NCI-H526 (cell line): ENCODE results near the gene TTC27.
A peak's percentile ranks its signal among the peaks of the same experiment; 100 is the strongest.

Experiments used
- DNase-seq, 2 experiments: peaks; one replicate each; lab custom pipeline; 2025; lab: John Stamatoyannopoulos, UW

TTC27 gene

GRCh38 chr2:32668254-32668653 is 40.4 kb downstream of the TTC27 start:
- no peak for DNase-seq

DNA sequence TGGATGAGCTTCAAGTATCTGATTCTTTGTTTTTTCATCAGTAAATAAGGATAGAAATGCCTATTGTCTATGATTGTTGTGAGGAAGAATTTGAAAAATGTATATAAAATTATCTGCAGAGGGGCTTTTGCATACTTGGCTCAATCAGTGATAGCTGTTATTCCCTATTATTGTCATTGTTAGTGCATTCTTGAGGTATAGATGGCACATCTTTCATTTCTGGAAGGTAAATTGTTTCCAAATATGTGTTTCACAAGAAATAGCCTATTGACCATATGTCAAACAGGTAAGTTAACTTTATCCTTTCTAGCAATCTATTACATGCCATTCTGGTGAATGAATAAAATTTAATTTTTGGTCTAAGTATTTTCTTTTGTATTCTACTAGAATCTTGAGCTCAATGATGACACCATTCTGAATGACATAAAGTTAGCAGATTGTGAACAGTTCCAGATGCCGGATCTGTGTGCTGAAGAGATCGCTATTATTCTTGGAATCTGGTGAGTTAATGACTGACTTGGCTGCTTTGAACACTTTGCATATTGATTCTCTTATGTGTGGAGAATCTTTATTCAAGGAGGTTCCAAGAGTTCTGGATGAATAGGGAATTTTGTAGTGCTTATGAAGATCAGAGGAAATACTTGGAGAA is 44.2 kb downstream of the TTC27 start:
- DNase-seq = no peak

DNA sequence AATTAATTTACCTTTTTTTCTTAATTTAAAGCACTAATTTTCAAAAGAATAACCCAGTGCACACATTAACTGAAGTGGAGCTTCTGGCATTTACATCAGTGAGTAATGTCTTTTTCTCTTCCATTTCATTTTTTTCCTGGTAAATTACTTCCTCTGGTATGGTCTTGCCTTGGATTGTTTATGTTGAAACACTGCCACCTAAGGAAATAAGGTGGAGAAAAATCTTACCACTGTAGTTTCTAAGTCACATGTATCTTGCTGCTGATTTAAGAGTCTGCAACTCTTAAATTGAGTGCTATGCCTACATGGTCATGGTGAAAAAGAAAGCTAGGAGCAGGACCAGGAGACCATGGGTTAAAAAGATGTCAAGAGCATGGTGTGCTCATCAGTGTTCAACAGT is 51.0 kb downstream of the TTC27 start:
- no peak for DNase-seq

DNA sequence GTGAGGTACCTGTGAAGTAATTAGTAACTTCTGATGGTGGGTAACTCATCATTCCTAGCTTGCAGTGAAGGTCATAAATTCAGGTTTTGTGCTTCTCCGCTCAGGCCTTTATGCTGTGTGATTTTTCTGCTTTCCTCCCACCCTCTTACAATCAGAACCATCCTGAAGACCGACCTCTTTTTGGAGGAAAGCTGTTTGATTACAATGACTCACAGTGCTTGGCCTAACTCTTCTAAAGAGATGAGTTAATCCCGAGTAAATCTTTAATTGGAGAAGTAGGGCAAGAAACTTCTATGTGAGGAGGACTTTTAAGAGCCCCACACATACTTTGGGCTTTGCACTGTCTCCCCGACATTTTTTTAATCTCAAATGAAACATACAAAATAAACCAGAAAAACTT is 53.1 kb downstream of the TTC27 start:
- no peak for DNase-seq

DNA sequence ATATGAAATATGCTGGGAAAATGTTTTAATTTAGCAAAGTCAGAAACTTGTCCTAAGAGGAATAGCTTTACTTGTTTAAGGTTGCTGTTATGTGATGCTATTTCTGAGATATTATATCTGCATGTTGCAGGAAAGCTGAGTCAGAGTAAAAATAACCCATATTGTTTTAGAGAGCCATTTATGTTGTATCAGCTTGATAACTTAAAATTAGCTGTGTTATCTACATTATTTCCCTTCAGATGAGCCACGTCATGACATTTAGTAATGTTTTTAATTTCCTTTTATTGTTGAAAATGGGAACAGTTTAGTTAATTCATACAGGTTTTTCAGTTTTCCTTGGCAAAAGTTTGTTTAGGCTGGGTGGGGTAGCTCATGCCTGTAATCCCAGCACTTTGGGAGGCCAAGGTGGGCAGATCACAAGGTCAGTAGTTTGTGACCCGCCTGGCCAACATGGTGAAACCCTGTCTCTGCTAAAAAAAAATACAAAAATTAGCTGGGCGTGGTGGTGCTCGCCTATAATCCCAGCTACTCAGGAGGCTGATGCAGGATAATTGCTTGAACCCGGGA is 55.8 kb downstream of the TTC27 start:
- no peak for DNase-seq

DNA sequence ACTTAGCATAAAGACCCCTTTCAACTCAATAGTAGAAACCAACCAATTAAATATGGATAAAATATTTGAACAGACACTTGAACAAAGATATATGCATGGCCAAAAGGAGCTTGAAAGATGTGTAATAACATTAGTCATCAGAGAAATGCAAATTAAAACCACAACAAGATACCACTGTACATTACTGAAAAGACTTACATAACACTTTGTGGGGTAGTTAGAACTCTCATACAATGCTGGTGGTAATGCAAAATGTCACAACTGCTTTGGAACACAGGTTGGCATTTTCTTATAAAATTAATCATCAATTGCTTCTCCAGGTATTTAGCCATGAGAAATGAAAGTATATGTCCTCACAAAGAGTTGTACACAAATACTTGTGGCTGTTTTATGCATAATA is 60.7 kb downstream of the TTC27 start:
- no peak for DNase-seq

GRCh38 chr2:32691678-32692077 is 63.8 kb downstream of the TTC27 start:
- DNase-seq = no peak

GRCh38 chr2:32696439-32696838 is 68.6 kb downstream of the TTC27 start:
- peak; percentile 47 to 53 for DNase-seq

GRCh38 chr2:32697156-32697555 is 69.3 kb downstream of the TTC27 start:
- DNase-seq = no peak

GRCh38 chr2:32699151-32699550 is 71.3 kb downstream of the TTC27 start:
- no peak for DNase-seq

- no peak for DNase-seq
Measured at GRCh38 chr2:32701806-32702205, 74.0 kb downstream of the TTC27 start.

DNA sequence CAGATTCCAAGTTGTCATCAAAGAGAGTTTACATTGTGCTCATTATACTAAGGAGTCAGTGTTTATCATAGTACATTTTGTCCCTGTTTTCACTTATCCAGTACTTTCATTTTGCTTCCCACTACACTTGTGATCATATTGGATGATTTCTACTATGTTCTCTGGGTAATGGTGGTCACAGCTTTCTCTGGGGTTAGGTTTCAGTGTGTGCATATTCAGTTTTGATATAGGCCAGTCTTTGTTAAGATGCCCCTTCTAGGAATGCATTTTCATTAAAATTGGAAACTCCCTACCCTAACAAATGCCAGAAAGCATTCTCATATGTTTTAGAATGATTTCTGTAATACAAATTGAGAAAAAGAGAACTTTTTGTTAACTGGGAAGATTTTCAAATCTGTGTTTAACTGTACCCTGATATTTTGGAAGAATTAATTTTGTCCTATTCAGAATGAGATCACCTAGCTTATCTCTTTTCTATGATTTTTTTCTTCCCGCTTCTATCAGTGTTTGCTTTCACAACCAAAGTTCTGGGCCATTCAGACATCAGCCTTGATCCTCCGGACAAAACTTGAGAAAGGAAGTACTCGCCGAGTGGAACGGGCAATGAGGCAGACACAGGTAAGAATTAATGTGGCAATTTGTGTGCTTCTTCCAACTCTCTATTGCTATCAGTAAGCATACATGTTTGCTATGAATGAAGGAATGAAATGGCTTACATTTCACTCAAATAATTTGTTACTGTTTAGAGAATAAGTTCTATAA is 74.6 kb downstream of the TTC27 start:
- DNase-seq = no peak

DNA sequence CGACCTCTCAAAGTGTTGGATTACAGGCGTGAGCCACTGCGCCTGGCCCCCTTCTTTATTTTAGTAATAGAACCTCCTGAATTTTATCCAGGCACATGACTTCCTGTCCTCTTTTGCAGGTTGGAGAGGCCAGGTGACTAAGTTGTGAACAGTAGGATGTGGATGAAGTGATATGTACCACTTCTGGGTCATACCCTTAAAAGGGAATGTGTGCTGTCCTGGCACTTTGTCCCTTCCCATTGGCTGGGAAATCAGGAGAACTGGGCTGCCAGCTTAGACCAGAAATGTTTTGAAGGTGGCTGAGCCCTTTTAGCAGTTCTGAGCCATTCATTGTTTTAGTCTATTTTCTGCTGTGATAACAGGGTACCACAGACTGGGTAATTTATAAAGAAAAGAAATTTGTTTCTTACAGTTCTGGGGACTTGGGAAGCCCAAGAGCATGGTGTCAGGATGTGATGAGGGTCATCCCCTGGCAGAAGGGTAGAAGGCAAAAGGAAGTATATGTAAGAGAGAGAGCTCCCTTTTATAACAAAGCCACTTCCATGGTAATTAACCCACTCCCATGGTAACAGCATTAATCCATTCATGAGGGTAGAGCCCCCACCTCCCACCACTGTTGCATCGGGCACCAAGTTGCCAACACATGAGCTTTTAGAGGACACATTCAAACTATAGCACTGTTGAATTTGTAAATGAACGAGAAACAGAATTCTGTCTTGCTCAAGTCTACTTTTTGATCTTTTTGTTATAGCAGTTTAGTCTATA is 79.1 kb downstream of the TTC27 start:
- no peak for DNase-seq

DNA sequence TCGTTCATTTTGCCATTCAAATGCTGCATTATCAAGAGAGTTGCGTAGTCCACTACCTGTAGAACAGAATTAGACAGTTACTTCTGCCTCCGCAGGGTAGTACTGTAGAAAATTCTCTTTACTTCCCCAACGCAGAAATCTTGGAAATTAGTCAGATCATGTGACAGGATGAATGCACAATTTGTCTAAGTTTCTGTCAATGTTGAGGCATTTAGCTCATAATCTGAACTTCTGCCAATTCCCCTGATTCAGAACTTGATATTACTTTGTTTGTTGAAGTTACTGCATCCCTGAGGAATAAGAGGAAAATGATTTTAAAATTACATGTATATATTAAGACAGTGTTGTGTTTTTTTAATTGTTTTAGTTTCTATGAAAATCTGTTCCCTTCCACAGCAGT is 83.4 kb downstream of the TTC27 start:
- DNase-seq = no peak

DNA sequence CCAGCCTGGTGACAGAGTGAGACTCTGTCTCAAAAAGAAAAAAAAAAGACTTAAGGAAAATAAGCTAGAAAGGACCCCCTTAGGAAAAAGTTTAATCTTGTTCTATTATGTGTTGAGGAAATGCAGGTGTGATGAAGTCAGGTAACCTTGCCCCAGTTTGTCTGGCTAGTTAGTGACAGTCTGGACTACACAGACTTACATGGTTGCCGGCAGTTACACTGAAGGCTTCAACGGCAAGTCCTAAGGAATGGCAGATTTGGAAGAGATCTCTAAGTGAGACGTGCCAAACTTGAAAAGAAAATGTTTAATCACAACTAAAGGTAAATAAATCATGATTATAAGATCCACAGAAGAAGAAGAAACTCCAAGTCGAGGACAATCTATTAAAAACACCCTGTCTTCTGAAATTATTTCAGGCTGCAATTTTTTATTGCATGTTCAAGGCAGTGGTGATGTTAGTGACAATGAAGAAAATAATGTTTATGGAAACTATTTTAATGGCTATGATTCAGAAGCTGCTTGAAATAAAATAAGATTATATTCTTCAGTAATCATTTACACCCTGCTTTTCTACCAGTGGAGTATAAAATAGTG is 84.2 kb downstream of the TTC27 start:
- DNase-seq = no peak

- DNase-seq = no peak
Measured at GRCh38 chr2:32712870-32713269, 85.0 kb downstream of the TTC27 start.

DNA sequence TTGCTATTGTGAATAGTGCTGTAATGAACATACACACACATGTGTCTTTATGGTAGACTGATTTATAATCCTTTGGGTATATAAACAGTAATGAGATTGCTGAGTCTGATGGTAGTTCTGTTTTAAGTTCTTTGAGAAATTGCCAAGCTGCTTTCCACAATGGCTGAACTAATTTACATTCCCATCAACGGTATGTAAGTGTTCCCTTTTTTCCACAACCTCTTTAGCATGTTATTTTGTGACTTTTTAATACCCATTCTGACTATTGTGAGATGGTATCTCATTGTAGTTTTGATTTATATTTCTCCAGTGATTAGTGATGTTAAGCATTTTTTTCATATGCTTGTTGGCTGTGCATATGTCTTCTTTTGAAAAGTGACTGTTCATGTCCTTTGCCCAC is 86.7 kb downstream of the TTC27 start:
- no peak for DNase-seq

GRCh38 chr2:32715391-32715841 is 87.6 kb downstream of the TTC27 start:
- no peak for DNase-seq

- DNase-seq = no peak
Measured at GRCh38 chr2:32715981-32716380, 88.1 kb downstream of the TTC27 start.

DNA sequence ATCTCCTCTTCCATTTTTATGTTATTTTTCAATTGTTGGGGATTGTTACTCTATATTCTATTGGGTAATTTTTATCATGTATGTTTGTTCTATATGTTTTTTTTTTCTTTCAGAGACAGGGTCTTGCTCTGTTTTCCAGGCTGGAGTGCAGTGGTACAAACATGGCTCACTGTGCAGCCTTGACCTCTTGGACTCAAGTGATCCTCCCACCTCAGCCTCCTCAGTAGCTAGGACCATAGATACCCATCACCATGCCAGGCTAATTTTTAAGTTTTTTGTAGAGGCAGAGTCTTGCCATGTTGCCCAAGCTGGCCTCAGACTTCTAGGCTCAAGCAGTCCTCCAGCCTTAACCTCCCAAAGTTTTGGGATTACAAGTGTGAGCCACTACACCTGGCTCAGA is 88.7 kb downstream of the TTC27 start:
- DNase-seq = no peak

GRCh38 chr2:32718752-32719151 is 90.9 kb downstream of the TTC27 start:
- DNase-seq = no peak

GRCh38 chr2:32719430-32719829 is 91.6 kb downstream of the TTC27 start:
- DNase-seq = no peak
